SU-DHL-6 (cell line): ENCODE measurements around the gene RNF157.
A peak's percentile ranks its signal among the peaks of the same experiment; 100 is the strongest.

Source experiments
- H2AFZ ChIP-seq: fragments of 200-600 bp; sonication (generic); 2 replicates; pipeline ENCODE4 v1.6.1; 2014; ENCODE audit warnings: low read depth, mild to moderate bottlenecking, moderate library complexity, mixed read lengths, antibody characterized with exemption, low read length; ENCODE audit not compliant: severe bottlenecking
- H3F3A ChIP-seq: fragments of 200-600 bp; shearing (Covaris generic); 2 replicates; pipeline ENCODE4 v1.6.0; 2016; ENCODE audit warnings: antibody characterized with exemption, mild to moderate bottlenecking; ENCODE audit not compliant: insufficient read depth
- H3K27ac ChIP-seq: fragments of 200-600 bp; sonication (generic); 2 replicates; pipeline ENCODE4 v1.5.1; 2016; ENCODE audit warnings: low read depth, mild to moderate bottlenecking, low read length, moderate library complexity, mixed read lengths
- H3K27me3 ChIP-seq: fragments of 200-600 bp; sonication (generic), shearing (Covaris generic); 2 replicates; pipeline ENCODE4 v1.6.0; 2014; ENCODE audit warnings: mild to moderate bottlenecking, low read length
- H3K36me3 ChIP-seq: fragments of 200-600 bp; sonication (generic); 2 replicates; pipeline ENCODE4 v1.6.1; 2014; ENCODE audit warnings: mild to moderate bottlenecking, low read length, mixed read lengths
- H3K4me2 ChIP-seq: fragments of 300-600, 200-600 bp; shearing (Covaris generic), sonication (generic); 2 replicates; pipeline ENCODE4 v1.6.0; 2014; ENCODE audit warnings: low read length, low read depth, mild to moderate bottlenecking; ENCODE audit not compliant: poor library complexity, severe bottlenecking
- H3K4me3 ChIP-seq: fragments of 200-600 bp; sonication (generic); 2 replicates; pipeline ENCODE4 v1.5.1; 2014; ENCODE audit warnings: antibody characterized with exemption, low read length, mild to moderate bottlenecking, mixed read lengths; ENCODE audit not compliant: insufficient read depth, poor library complexity, severe bottlenecking
- H3K79me2 ChIP-seq: fragments of 200-600 bp; sonication (generic); 2 replicates; pipeline ENCODE4 v1.6.1; 2014; ENCODE audit warnings: mild to moderate bottlenecking, low read length, moderate library complexity; ENCODE audit not compliant: insufficient read depth
- H3K9ac ChIP-seq: fragments of 200-600 bp; sonication (generic); 2 replicates; pipeline ENCODE4 v1.7.0; 2014; ENCODE audit warnings: mild to moderate bottlenecking, low read length
- H3K9me2 ChIP-seq: fragments of 200-600 bp; sonication (generic); replicated peaks from 2 replicates; pipeline ENCODE4 v1.6.1; 2014; ENCODE audit warnings: low read length; ENCODE audit not compliant: insufficient read depth
- H3K9me3 ChIP-seq: fragments of 200-600 bp; sonication (generic); 2 replicates; pipeline ENCODE4 v1.6.1; 2014; ENCODE audit warnings: low read length, mixed read lengths; ENCODE audit not compliant: insufficient read depth
- H4K20me1 ChIP-seq: fragments of 200-600 bp; sonication (generic); 2 replicates; pipeline ENCODE4 v1.6.1; 2014; ENCODE audit warnings: low read depth, mild to moderate bottlenecking, antibody characterized with exemption, low read length, moderate library complexity, mixed read lengths
- CTCF ChIP-seq: fragments of 200-600 bp; sonication (generic); IDR thresholded peaks from one replicate; pipeline ENCODE4 v1.5.1; 2017; ENCODE audit warnings: antibody characterized with exemption, mild to moderate bottlenecking, low read length, moderate library complexity; ENCODE audit not compliant: insufficient read depth, poor library complexity, severe bottlenecking
- EZH2phosphoT487 ChIP-seq: fragments of 200-600 bp; sonication (generic), shearing (Covaris generic); conservative IDR thresholded peaks from 2 replicates; pipeline ENCODE4 v1.6.1; 2018; ENCODE audit warnings: mild to moderate bottlenecking, antibody characterized with exemption, low read length, moderate library complexity, mixed read lengths

The RNF157 gene

GRCh38 chr17:76275382-76276068 lies 35.2 kb upstream of the RNF157 start:
- H3K36me3 ChIP-seq: no peaks in the 10 kb centered on the region
- H2AFZ ChIP-seq: no peak overlapping the region
- H3K4me3 ChIP-seq: no peak overlapping the region
- TF ChIP-seq CTCF: no peak
- TF ChIP-seq EZH2phosphoT487: no peak
- peak overlapping the region; percentile 98 for H3K27ac ChIP-seq
- H3K9ac ChIP-seq: peak overlapping the region; percentile 13; the same call in 1 of the 2 replicates
- H3K79me2 ChIP-seq: no peaks in the 10 kb centered on the region
- peak overlapping the region; percentile 19 for H3K4me2 ChIP-seq
- H3K27me3 ChIP-seq: no peaks in the 10 kb centered on the region
- no peaks in the 10 kb centered on the region for H3K9me2 ChIP-seq
- no peaks in the 10 kb centered on the region for H3K9me3 ChIP-seq
- H3F3A ChIP-seq: peaks cover 29% of the 10 kb centered on the region
- H4K20me1 ChIP-seq: no peaks in the 10 kb centered on the region

GRCh38 chr17:76274112-76274956 lies 34.0 kb upstream of the RNF157 start:
- peak overlapping the region; percentile 79; the same call in 1 of the 2 replicates for H3K9ac ChIP-seq
- H3K4me2 ChIP-seq: no peak overlapping the region
- no peaks in the 10 kb centered on the region for H3K36me3 ChIP-seq
- H3K79me2 ChIP-seq: no peaks in the 10 kb centered on the region
- H2AFZ ChIP-seq: no peak overlapping the region
- H3K27me3 ChIP-seq: no peaks in the 10 kb centered on the region
- H3K4me3 ChIP-seq: no peak overlapping the region
- peaks cover 39% of the 10 kb centered on the region for H3F3A ChIP-seq
- H3K27ac ChIP-seq: peak overlapping the region; percentile 98
- no peaks in the 10 kb centered on the region for H3K9me2 ChIP-seq
- TF ChIP-seq EZH2phosphoT487 (no peak), CTCF (no peak)
- H4K20me1 ChIP-seq: no peaks in the 10 kb centered on the region
- H3K9me3 ChIP-seq: no peaks in the 10 kb centered on the region

- Histone ChIP-seq H3K79me2 (no peaks in the 10 kb centered on the region), H3K9me3 (no peaks in the 10 kb centered on the region), H3F3A (peaks cover 46% of the 10 kb centered on the region), H3K27me3 (no peaks in the 10 kb centered on the region), H3K4me2 (peak overlapping the region; percentile 74), H3K36me3 (no peaks in the 10 kb centered on the region), H3K4me3 (no peak overlapping the region), H3K9ac (peak overlapping the region; percentile 79), H3K9me2 (no peaks in the 10 kb centered on the region), H3K27ac (peak overlapping the region; percentile 98), H4K20me1 (no peaks in the 10 kb centered on the region), H2AFZ (no peak overlapping the region)
- TF ChIP-seq CTCF: no peak
- TF ChIP-seq EZH2phosphoT487: no peak
These were observed 33.3 kb upstream of the RNF157 start for GRCh38 chr17:76273445-76274111.
